GM18873 (cell line): ENCODE measurements around the gene PTPRCAP.

Experiments used
- ATAC-seq: cut with Tn5 transposase; IDR thresholded peaks from one replicate; pipeline ENCODE4 v1.9.1; 2021; ENCODE audit warnings: mild to moderate bottlenecking, moderate library complexity, moderate number of reproducible peaks; ENCODE audit not compliant: unreplicated experiment, low FRiP score

The PTPRCAP gene

DNA sequence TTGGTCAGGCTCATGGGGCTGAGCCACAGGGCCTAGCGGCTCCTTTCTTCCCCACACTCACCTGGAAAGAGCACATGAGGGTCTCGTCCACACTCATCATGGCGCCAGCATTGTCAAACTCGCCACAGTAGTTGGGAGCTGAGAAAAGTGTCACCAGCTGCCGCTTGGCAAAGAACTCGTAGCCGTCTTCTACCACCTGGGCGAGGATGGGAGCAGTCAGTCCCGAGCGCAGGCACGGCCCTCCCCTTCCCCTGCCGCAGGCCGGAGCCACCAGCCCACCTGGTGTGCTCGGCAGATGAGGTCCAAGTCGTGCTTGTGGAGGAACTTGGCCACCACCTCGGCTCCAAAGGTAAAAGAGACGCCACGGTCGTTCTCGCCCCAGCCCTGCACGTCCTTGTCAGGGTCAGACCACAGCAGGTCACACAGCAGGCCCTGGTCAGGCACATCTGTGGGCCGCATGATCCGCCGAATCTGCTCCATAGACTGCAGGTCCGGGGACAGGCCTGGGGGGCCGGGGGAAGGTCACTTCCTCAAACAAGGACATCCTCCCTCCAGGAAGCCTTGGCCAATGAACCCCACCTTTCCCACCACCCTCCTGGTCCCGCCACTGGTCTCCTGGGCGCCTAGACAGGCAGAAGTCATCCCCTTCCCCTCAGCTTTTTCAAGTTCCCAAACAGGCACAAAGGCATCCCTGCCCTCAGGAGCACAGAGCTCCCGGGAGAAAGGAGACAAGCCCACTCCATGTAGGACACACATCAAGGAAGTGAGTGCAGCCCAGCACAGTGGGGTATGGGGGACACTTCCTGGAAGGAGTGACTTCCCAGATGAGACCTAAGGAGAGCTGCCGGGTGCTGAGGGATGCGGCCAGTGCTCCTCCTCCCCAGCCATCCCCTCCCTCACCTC is 38.6 kb downstream of the PTPRCAP start:
- no peak for ATAC-seq

DNA sequence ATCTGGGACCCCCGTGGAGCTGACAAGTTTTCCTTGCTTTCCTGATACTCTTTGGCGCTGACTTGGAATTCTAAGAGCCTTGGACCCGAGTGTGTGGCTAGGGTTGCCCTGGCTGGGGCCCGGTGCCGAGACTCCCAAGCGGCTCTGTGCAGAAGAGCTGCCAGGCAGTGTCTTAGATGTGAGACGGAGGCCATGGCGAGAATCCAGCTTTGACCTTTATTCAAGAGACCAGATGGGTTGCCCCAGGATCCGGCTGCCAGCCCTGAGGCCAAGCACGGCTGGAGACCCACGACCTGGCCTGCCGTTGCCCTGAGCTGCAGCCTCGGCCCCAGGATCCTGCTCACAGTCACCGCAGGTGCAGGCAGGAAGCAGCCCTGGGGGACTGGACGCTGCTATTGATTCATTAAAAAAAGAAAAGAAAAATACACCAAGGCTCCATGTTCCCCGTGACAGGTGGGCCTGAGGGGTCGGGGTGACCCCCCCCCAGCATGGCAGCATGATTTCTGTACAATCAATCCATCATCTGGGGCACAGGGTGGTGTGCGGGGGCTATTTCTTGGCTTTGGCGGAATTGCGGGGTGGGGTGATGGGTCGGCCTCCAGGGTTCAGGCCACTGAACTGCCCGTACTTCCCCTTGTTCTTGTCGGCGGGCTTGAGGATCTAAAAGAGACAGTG is 39.4 kb downstream of the PTPRCAP start:
- ATAC-seq, result no peak

DNA sequence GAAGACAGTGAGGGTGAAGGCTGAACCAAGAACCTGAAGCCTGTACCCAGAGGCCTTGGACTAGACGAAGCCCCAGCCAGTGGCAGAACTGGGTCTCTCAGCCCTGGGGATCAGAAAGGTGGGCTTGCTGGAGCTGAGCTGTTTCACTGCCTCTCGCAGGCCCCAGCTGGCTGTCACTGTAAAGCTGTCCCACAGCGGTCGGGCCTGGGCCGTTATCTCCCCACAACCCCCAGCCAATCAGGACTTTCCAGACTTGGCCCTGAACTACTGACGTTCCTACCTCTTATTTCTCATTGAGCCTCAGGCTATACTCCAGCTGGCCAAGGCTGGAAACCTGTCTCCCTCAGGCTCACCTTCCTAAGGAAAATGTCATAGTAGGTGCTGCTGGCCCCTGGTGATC is 39.9 kb downstream of the PTPRCAP start:
- no peak for ATAC-seq

DNA sequence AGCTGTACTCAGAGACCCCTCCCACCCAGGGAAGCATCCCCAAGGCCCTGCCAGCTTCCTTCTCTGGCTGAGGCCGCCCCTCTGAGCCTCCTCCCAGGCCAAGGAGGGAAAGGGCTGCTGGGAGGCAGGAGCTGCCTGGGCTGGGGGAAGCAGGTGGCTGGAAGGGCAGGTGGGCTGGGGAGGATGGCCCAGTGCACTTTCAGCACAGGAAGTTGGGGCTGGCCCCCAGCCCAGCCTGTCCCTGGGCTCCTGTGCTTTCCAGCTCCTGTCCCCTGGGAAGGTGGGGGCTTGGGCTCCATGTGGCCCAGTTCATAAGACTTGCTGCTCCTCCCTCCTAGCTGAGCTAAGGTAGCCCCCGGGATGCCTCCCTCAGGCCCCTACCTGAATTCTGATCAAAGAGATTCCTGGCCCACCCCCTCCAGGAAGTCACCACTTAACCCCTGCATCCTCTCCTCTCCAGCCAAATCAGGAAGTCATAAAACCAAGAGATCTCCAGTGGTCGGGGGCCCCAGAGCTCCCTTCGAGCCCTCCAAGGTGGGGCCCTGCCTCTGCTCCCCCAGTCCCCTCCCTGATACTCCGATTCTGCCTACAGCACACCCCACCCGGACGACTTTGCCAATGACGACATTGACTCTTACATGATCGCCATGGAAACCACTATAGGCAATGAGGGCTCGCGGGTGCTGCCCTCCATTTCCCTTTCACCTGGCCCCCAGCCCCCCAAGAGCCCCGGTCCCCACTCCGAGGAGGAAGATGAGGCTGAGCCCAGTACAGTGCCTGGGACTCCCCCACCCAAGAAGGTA is 40.7 kb downstream of the PTPRCAP start:
- ATAC-seq, result no peak

DNA sequence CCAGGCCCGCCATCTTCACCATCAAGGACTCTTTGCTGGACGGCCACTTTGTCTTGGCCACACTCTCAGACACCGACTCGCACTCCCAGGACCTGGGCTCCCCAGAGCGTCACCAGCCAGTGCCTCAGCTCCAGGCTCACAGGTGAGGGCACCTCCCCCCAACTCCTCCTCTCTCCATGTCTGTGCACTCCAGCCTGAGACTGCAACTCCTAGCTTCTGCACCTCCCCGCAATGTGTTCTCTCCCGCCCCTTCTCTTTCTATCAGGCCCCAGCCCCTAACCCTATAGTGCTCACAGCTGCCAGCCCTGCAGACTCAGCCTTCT is 41.3 kb downstream of the PTPRCAP start:
- no peak for ATAC-seq

DNA sequence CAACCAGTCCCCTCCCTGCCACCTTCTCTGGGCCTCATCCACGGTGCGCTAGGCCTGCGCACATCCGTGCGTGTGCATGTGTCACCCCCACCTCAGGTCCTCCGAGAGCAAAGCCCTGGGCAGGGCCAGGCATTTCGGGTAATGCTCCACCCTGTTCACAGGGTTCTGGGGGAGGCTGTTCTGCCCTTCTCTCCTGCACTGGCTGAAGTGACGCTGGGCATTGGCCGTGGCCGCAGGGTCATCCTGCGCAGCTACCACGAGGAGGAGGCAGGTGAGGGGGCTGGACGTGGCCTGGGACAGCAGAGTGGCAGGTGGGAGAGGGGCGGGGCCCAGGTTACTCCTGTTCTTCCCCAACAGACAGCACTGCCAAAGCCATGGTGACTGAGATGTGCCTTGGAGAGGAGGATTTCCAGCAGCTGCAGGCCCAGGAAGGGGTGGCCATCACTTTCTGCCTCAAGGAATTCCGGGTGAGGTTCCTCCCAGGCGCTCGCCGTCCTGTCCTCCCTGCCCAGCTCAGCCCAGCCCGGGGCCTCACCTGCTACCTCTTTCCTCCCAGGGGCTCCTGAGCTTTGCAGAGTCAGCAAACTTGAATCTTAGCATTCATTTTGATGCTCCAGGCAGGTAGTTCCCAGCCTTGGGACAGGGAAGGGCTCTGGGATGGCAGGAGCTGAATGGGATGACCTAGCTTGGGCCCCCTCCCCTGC is 41.8 kb downstream of the PTPRCAP start:
- no peak for ATAC-seq

DNA sequence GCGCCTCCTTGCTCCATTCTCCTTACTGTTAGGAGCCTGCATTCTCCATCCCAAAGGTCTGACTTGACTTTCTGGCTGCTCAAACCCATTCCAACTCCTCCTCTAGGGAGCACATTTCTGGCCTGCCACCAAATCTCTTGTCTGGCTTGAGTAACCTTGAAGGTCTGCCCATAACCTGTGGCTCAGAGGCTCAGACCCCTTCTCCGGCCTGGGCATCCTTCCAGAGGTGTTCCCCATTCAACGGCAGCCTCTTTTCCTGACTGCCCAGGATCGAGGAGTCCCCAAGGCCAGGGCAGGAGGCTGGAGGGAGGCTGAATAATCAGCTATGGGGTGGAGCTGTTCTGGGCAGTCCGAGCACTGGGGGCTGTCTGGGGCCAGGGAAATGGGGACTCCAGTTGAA is 43.5 kb downstream of the PTPRCAP start:
- ATAC-seq, result no peak

DNA sequence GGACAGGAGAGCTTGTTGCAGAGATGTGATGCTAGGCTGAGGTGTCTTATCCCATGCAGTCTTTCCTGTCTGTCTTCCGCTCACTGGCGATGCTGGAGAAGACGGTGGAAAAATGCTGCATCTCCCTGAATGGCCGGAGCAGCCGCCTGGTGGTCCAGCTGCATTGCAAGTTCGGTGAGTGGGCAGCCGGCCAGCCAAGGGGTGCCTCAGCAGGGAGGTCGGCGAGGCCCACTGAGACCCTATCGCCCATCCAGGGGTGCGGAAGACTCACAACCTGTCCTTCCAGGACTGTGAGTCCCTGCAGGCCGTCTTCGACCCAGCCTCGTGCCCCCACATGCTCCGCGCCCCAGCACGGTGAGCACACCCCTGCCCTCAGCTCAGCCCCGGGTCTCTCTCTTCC is 44.0 kb downstream of the PTPRCAP start:
- no peak for ATAC-seq

DNA sequence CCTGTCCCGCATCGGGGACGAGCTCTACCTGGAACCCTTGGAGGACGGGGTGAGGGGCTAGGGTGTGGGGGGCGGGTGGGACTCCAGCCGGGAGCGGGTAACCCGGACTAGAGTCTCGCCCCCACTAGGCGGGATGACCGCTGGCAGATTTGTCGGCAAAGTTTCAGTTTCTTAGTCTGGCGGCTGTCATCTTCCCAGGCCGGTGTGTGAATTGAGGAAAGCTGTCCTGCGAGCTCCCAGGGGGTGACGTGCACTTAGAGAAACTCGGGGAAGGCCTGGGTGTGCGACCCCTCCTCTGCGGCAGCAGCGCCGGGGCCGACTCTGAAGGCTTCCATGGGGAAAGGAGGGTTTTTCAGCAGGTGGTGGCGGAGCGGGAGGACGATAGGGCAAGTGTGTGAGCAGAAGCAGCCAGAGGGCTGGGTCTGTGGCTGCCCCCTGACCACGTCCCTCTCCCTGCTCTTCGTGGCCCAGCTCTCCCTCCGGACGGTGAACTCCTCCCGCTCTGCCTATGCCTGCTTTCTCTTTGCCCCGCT is 45.2 kb downstream of the PTPRCAP start:
- no peak for ATAC-seq

DNA sequence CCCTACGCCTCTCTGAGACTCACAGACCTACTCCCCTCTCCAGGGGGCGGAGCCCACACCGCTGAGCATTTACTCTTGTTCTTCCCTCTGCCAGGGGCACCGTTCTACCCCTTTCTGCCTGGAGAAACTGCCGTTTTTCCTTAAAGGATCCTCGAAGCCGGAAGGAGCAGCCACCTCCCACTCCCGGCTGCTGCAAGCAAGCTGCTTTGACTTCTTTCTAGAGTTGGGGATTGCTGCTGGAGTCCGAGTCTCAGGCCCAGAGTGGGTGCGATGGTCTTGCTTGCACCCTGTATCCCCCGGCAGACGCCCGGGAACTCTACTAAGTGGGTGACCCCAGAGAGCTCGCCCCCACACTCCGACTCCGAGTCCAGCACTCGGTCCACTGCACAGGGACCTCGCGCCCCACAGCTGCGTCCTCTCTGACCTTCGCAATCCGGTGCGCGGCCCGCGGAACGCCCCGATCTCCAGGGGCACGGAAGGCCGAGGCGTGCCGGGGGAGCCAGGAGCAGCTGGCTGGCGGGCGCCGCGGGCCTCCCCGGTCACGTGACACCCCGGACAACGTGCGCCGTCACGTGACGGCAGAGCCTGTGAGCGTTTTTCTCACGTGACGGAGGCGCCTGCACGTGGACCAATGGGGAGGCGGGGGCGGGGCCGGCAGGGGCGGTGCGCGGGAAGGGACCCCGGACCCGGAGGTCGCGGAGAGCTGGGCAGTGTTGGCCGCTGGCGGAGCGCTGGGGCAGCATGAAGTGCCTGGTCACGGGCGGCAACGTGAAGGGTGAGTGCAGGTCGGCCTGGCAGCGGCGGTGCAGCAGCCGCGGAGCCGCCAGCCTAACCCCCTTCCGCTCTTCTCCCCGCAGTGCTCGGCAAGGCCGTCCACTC is 45.9 kb downstream of the PTPRCAP start, which contains the start of gene RAD9A:
Gene RAD9A (plus strand): TSS at position 683 of the 879 bp plus-strand sequence. CDS start 59 bp downstream, at position 742.
- ATAC-seq, result no peak

DNA sequence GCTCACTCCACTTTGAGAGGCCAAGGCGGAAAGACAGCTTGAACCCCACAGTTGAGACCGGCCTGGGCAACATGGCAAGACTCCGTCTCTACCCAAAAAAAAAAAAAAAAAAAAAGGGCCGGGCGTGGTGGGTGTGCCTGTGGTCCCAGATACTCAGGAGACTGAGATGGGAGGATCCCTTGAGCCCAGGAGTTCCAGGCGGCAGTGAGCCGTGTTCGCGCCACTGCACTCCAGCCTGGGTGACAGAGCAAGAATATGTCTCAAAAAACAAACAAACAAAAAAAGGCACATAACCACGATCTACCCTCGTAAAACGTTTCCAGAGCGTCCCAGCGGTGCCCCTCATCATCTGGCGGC is 46.6 kb downstream of the PTPRCAP start:
- no peak for ATAC-seq

DNA sequence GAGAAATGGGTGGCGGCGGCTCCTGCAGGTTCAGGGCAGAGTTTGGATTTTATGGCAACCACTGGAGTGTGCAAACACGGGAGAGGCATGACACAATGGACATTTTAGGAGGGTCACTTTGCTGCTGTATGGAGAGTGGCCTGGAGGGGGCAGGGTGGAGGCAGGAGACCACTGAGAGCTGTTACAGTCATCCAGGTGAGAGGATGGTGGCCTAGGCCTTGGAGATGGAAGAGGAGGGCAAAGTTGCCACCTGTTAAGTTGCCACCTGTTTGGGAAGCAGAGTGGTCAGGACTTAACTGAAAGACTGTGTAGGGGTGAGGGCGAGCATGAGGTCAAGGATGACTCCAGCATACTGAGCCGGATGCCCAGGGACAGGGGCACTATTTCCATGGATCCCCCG is 48.0 kb downstream of the PTPRCAP start:
- ATAC-seq, result no peak

DNA sequence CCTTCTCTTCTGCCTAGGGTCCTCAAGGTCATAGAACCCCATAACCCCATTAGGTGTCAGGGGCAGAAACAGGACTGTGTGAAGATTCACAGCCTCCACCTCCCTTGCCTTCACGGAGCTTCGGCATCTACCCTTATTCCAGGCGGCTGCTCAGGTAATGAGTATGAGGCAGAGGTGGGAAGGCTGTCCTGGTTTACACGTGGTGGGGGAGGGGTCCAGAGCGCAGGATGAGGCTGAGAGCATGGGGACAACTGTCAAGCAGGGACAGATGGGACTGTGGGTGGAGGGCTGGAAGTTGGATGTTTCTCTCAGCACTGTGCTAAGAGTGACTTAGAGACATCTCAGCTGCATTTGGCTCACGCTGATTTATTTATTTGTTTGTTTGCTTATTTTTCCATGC is 50.0 kb downstream of the PTPRCAP start:
- no peak for ATAC-seq

DNA sequence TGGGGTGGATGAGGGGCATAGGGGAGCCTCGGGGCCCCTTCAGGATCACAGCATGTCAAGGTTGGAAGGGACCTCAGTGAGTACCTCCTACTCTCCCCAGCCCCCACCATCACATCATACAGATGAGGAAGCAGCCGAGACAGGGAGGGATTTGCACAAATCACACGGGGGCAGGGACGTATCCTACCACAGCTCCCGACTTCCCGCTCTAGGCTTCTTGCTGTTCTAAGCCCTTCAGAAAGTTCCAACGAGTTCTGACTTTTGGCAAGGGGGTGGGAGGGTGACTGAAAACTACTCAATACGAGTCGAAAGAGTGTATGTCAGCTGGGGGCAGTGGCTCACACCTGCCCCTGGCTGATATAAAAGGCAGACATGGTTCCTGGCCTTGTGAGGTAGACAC is 50.4 kb downstream of the PTPRCAP start:
- no peak for ATAC-seq
